ENCODE data around the gene TMCC3.
"Not testable (repeated sequence)": the region's sequence is repeated elsewhere in the genome, so short reads cannot be mapped to it uniquely, and the experiment has no call there.

The TMCC3 gene

GRCh38 chr12:94593822-94594442 lies 56.4 kb downstream of the TMCC3 start:
- Histone ChIP-seq H3K27ac (ENCODE audit: extremely low read depth, low read depth, low read length) (no peak overlapping the region), H3K4me1 (ENCODE audit: control insufficient read depth, insufficient read depth, low read length) (peaks cover 5% of the 10 kb centered on the region; the same call in 1 of the 2 replicates), H3K9me3 (ENCODE audit: control insufficient read depth, insufficient read depth, low read depth, low read length) (no peaks in the 10 kb centered on the region), H3K4me3 (ENCODE audit: low read depth, low read length) (no peak overlapping the region), H3K36me3 (ENCODE audit: control insufficient read depth in 2 of 2, insufficient read depth in 1 of 2, low read length in 2 of 2) (no peaks in the 10 kb centered on the region)
- CTCF ChIA-PET = no interaction called here
- TF ChIP-seq ZNF596 (tag by site-specific recombination; IDR thresholded peaks at IDR 0.05) = peak; percentile 6; the same call in 1 of the 2 replicates
- TF ChIP-seq ZNF555 (tag by site-specific recombination; conservative IDR thresholded peaks at IDR 0.05) = no peak
- no peak for TF ChIP-seq ZNF391 (tag by site-specific recombination; IDR thresholded peaks at IDR 0.05; ENCODE audit: borderline replicate concordance, low read depth)
- POLR2A ChIA-PET = no interaction called here

DNA sequence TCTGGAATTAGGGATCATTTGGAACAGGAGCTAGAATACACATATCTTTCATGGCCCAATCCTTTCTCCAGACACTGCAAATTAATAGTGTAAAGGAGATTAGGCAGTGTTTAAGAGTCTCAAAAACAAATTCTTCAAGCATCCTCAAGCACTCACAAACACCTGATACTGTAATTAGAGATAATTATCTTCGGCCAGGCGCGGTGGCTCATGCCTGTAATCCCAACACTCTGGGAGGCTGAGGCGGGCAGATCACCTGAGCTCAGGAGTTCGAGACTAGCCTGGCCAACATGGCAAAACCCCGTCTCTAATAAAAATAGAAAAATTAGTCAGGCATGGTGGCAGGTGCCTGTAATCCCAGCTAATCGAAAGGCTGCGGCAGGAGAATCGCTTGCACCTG lies 57.6 kb downstream of the TMCC3 start:
- H3K4me1 ChIP-seq (ENCODE audit: control insufficient read depth, insufficient read depth, low read length); H3K9me3 ChIP-seq (ENCODE audit: control insufficient read depth, insufficient read depth, low read depth, low read length); H3K27ac ChIP-seq (ENCODE audit: extremely low read depth, low read depth, low read length); POLR2A ChIA-PET; H3K4me3 ChIP-seq (ENCODE audit: low read depth, low read length); H3K36me3 ChIP-seq (ENCODE audit: control insufficient read depth in 2 of 2, insufficient read depth in 1 of 2, low read length in 2 of 2); CTCF ChIA-PET: not testable (repeated sequence)
- TF ChIP-seq SP7 (tag by site-specific recombination; IDR thresholded peaks at IDR 0.05) = peak; percentile 85

DNA sequence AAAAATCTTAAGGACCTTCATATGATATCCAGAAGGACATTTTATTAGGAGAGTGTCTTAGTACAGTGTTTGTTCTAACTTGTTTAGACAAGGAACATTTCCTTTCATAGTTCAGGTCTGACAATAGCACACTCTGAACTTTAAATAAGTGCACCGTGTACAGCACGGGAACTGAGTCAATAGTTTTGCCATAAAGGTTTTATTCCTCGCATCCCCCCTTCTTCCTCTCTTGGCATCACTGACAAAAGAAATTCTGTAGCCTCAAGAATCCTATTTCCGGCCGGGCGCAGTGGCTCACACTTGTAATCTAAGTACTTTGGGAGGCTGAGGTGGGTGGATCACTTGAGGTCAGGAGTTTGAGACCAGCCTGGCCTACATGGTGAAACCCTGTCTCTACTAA lies 58.3 kb downstream of the TMCC3 start:
- no peaks in the 10 kb centered on the region for H3K36me3 ChIP-seq (ENCODE audit: control insufficient read depth in 2 of 2, insufficient read depth in 1 of 2, low read length in 2 of 2)
- no peak overlapping the region for H3K27ac ChIP-seq (ENCODE audit: extremely low read depth, low read depth, low read length)
- peaks cover 5% of the 10 kb centered on the region; the same call in 1 of the 2 replicates for H3K4me1 ChIP-seq (ENCODE audit: control insufficient read depth, insufficient read depth, low read length)
- H3K4me3 ChIP-seq (ENCODE audit: low read depth, low read length) = no peak overlapping the region
- ChIA-PET CTCF (interaction anchor here (0.8 to 1.1 kb wide), 2 partner anchors 12 to 302 kb away, joined by 3 to 4 read pairs; no protein-coding TSS in a partner anchor), POLR2A (interaction anchor here (0.7 kb wide), 1 partner anchor 76 kb away, joined by 3 read pairs; no protein-coding TSS in a partner anchor)
- no peaks in the 10 kb centered on the region for H3K9me3 ChIP-seq (ENCODE audit: control insufficient read depth, insufficient read depth, low read depth, low read length)
- TF ChIP-seq WT1 (tag by site-specific recombination; IDR thresholded peaks at IDR 0.05) (no peak), ZNF23 (tag by site-specific recombination; IDR thresholded peaks at IDR 0.05; ENCODE audit: borderline replicate concordance) (no peak), ZNF138 (tag by site-specific recombination; IDR thresholded peaks at IDR 0.05; ENCODE audit: borderline replicate concordance) (no peak), ZNF501 (tag by site-specific recombination; IDR thresholded peaks at IDR 0.05) (no peak), ZNF362 (tag by site-specific recombination; IDR thresholded peaks at IDR 0.05) (no peak), ZNF529 (tag by site-specific recombination; IDR thresholded peaks at IDR 0.05; ENCODE audit: insufficient replicate concordance) (no peak), ZNF404 (tag by site-specific recombination; IDR thresholded peaks at IDR 0.05) (no peak), KLF16 (tag by site-specific recombination; IDR thresholded peaks at IDR 0.05) (no peak), ZFP41 (tag by site-specific recombination; IDR thresholded peaks at IDR 0.05; ENCODE audit: borderline replicate concordance) (no peak), ZXDB (tag by site-specific recombination; IDR thresholded peaks at IDR 0.05) (no peak), ZNF280C (tag by site-specific recombination; IDR thresholded peaks at IDR 0.05) (no peak), ZNF555 (tag by site-specific recombination; conservative IDR thresholded peaks at IDR 0.05) (no peak), KLF17 (tag by site-specific recombination; IDR thresholded peaks at IDR 0.05) (no peak)
- TF ChIP-seq, protein P1, sequence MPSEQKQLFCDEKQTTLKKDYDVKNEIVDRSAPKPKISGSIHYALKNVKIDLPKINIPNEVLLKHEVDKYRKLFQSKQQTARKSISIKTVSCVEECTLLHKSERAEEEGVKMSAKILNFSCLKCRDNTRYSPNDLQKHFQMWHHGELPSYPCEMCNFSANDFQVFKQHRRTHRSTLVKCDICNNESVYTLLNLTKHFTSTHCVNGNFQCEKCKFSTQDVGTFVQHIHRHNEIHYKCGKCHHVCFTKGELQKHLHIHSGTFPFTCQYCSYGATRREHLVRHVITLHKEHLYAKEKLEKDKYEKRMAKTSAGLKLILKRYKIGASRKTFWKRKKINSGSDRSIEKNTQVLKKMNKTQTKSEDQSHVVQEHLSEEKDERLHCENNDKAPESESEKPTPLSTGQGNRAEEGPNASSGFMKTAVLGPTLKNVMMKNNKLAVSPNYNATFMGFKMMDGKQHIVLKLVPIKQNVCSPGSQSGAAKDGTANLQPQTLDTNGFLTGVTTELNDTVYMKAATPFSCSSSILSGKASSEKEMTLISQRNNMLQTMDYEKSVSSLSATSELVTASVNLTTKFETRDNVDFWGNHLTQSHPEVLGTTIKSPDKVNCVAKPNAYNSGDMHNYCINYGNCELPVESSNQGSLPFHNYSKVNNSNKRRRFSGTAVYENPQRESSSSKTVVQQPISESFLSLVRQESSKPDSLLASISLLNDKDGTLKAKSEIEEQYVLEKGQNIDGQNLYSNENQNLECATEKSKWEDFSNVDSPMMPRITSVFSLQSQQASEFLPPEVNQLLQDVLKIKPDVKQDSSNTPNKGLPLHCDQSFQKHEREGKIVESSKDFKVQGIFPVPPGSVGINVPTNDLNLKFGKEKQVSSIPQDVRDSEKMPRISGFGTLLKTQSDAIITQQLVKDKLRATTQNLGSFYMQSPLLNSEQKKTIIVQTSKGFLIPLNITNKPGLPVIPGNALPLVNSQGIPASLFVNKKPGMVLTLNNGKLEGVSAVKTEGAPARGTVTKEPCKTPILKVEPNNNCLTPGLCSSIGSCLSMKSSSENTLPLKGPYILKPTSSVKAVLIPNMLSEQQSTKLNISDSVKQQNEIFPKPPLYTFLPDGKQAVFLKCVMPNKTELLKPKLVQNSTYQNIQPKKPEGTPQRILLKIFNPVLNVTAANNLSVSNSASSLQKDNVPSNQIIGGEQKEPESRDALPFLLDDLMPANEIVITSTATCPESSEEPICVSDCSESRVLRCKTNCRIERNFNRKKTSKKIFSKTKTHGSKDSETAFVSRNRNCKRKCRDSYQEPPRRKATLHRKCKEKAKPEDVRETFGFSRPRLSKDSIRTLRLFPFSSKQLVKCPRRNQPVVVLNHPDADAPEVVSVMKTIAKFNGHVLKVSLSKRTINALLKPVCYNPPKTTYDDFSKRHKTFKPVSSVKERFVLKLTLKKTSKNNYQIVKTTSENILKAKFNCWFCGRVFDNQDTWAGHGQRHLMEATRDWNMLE (tag by site-specific recombination; conservative IDR thresholded peaks at IDR 0.05; ENCODE audit: low read depth) = no peak
- TF ChIP-seq, protein P2, sequence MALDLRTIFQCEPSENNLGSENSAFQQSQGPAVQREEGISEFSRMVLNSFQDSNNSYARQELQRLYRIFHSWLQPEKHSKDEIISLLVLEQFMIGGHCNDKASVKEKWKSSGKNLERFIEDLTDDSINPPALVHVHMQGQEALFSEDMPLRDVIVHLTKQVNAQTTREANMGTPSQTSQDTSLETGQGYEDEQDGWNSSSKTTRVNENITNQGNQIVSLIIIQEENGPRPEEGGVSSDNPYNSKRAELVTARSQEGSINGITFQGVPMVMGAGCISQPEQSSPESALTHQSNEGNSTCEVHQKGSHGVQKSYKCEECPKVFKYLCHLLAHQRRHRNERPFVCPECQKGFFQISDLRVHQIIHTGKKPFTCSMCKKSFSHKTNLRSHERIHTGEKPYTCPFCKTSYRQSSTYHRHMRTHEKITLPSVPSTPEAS (tag by site-specific recombination; IDR thresholded peaks at IDR 0.05) = no peak
